ENCODE results near the gene NUMA1. TPM values are rescaled to one million over a fixed set of nuclear protein-coding genes. Genes with fewer than 3 reads are reported as not detected.

Gene NUMA1
- total and polyA plus RNA-seq, 4 donors: 19.5 to 93.2 (median 42.1) TPM

- H3K4me3 ChIP-seq (ENCODE audit: low read depth in 1 of 3, low read length in 3 of 3): no peak overlapping the region
- no peak for DNase-seq (ENCODE audit: low spot score)
- H3K9me3 ChIP-seq (ENCODE audit: control insufficient read depth in 4 of 4, low read length in 3 of 4): no peaks in the 10 kb centered on the region
- no peak for TF ChIP-seq CTCF (IDR thresholded peaks at IDR 0.05; ENCODE audit: low read depth, low read length, missing input control)
- TF ChIP-seq HNF4G (IDR thresholded peaks at IDR 0.05): no peak
- no peak for TF ChIP-seq ZBTB33 (IDR thresholded peaks at IDR 0.05)
- TF ChIP-seq RAD21 (IDR thresholded peaks at IDR 0.05): no peak
- no peak for TF ChIP-seq REST (IDR thresholded peaks at IDR 0.05)
- TF ChIP-seq FOXA1 (IDR thresholded peaks at IDR 0.05): no peak
- no peak for TF ChIP-seq SP1 (IDR thresholded peaks at IDR 0.05)
- TF ChIP-seq MAX (IDR thresholded peaks at IDR 0.05): no peak
- no peaks in the 10 kb centered on the region for H3K27me3 ChIP-seq (ENCODE audit: control insufficient read depth in 4 of 4, insufficient read depth in 4 of 4, low read length in 3 of 4)
- 73% methylated on average over 8 of the region's 8 CpGs for WGBS
- H3K9ac ChIP-seq (ENCODE audit: low read depth in 1 of 2, low read length in 2 of 2): peak overlapping the region in 1 of 2 donors; percentile 22
- peaks cover 2 to 17% (median 10%) of the 10 kb centered on the region in 4 donors for H3K4me1 ChIP-seq (ENCODE audit: control insufficient read depth in 4 of 4, insufficient read depth in 4 of 4, low read length in 3 of 4)
- peaks cover 10 to 34% (median 28%) of the 10 kb centered on the region in 4 donors for H3K36me3 ChIP-seq (ENCODE audit: control insufficient read depth in 4 of 4, insufficient read depth in 3 of 4, low read depth in 1 of 4, low read length in 3 of 4)
- H3K27ac ChIP-seq (ENCODE audit: low read depth in 1 of 2, low read length in 2 of 2): peak overlapping the region; percentile 60 to 66
These were observed 80.5 kb downstream of the NUMA1 start for GRCh38 chr11:71999798-72000197.

- H3K9ac ChIP-seq (ENCODE audit: low read depth in 1 of 2, low read length in 2 of 2): peak overlapping the region in 1 of 2 donors; percentile 22
- peak overlapping the region in 2 of 3 donors; percentile 22 to 31 for H3K4me3 ChIP-seq (ENCODE audit: low read depth in 1 of 3, low read length in 3 of 3)
- no peaks in the 10 kb centered on the region for H3K27me3 ChIP-seq (ENCODE audit: control insufficient read depth in 4 of 4, insufficient read depth in 4 of 4, low read length in 3 of 4)
- H3K9me3 ChIP-seq (ENCODE audit: control insufficient read depth in 4 of 4, low read length in 3 of 4): no peaks in the 10 kb centered on the region
- peak overlapping the region; percentile 60 to 66 for H3K27ac ChIP-seq (ENCODE audit: low read depth in 1 of 2, low read length in 2 of 2)
- no peak for DNase-seq (ENCODE audit: low spot score)
- no peak for TF ChIP-seq EGR1 (IDR thresholded peaks at IDR 0.05; ENCODE audit: low read depth in 2 of 2)
- TF ChIP-seq NR2F2 (IDR thresholded peaks at IDR 0.05): no peak
- peak; percentile 34 for TF ChIP-seq REST (IDR thresholded peaks at IDR 0.05)
- TF ChIP-seq RXRA (IDR thresholded peaks at IDR 0.05): peak in 1 of 2 donors; percentile 26
- TF ChIP-seq HNF4A (conservative IDR thresholded peaks at IDR 0.05): peak; percentile 13
- H3K4me1 ChIP-seq (ENCODE audit: control insufficient read depth in 4 of 4, insufficient read depth in 4 of 4, low read length in 3 of 4): peaks cover 2 to 17% (median 10%) of the 10 kb centered on the region in 4 donors
- 11% methylated on average over 2 of the region's 2 CpGs for WGBS
- H3K36me3 ChIP-seq (ENCODE audit: control insufficient read depth in 4 of 4, insufficient read depth in 3 of 4, low read depth in 1 of 4, low read length in 3 of 4): peaks cover 6 to 29% (median 24%) of the 10 kb centered on the region in 4 donors
These were observed 81.0 kb downstream of the NUMA1 start for GRCh38 chr11:71999362-71999761.

Data from liver (tissue), 9 donors.